ENCODE data around the gene CBX4. TPM values are rescaled to one million over a fixed set of nuclear protein-coding genes. Genes with fewer than 3 reads are reported as not detected.

Gene CBX4
- total and polyA plus RNA-seq, 2 of the 13 experiments (the other 11 are each of a cell fraction or from before 2014, with no cell fraction given) = 25.8 to 50.8 TPM

DNA sequence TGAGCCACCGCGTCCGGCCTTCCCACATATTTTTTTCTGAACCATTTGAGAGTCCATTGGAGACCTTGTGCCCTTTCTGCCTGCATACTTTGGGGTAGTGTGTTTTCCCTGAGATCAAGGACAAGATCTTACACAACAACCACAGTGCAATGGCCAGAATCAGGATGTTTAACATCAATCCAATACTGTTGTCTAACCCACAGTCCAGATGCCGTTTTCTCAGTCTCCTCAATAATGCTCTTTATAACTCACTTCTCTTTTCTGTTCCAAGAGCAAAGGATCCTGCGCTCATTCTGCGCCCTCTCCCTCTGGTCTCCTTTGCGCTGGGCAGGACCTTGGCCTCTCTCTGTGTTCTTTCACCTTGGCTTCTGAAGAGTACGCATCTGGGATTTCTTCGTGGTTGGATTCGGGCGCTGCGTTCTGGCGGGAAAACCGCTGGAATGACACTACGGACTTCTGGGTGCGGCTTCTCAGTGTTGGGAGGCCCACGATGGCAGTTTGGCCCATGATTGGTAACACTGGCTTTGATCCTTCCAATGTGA lies 16.6 kb downstream of the CBX4 start (continued):
- TF ChIP-seq JUN (CRISPR knock-in tag; IDR thresholded peaks at IDR 0.05) (no peak), ZNF354B (CRISPR knock-in tag; IDR thresholded peaks at IDR 0.05) (no peak), ZNF101 (CRISPR knock-in tag; IDR thresholded peaks at IDR 0.05; ENCODE audit: borderline replicate concordance, low read depth) (no peak), WIZ (CRISPR knock-in tag; IDR thresholded peaks at IDR 0.05) (no peak), ZNF274 (CRISPR knock-in tag; IDR thresholded peaks at IDR 0.05) (no peak), DNMT1 (CRISPR knock-in tag; IDR thresholded peaks at IDR 0.05) (0 out of 2 replicates have a peak, but pooled peaks have one; percentile 27), ZNF709 (CRISPR knock-in tag; IDR thresholded peaks at IDR 0.05) (peak; percentile 58; the same call in 1 of the 2 replicates), XRCC5 (optimal IDR thresholded peaks at IDR 0.05; ENCODE audit: low read length) (no peak), MTA3 (CRISPR knock-in tag; IDR thresholded peaks at IDR 0.05) (no peak), SRF (IDR thresholded peaks at IDR 0.05; ENCODE audit: low read depth, low read length) (no peak), RNF2 (conservative IDR thresholded peaks at IDR 0.05; ENCODE audit: low read depth) (no peak), ZNF138 (CRISPR knock-in tag; IDR thresholded peaks at IDR 0.05; ENCODE audit: low read depth) (no peak), ZNF543 (CRISPR knock-in tag; IDR thresholded peaks at IDR 0.05) (peak; percentile 78; the same call in 1 of the 2 replicates), HOXD1 (CRISPR knock-in tag; IDR thresholded peaks at IDR 0.05) (0 out of 2 replicates have a peak, but pooled peaks have one; percentile 9), ZNF598 (CRISPR knock-in tag; IDR thresholded peaks at IDR 0.05; ENCODE audit: borderline replicate concordance) (0 out of 2 replicates have a peak, but pooled peaks have one; percentile 79)
- TF ChIP-seq, protein P1, sequence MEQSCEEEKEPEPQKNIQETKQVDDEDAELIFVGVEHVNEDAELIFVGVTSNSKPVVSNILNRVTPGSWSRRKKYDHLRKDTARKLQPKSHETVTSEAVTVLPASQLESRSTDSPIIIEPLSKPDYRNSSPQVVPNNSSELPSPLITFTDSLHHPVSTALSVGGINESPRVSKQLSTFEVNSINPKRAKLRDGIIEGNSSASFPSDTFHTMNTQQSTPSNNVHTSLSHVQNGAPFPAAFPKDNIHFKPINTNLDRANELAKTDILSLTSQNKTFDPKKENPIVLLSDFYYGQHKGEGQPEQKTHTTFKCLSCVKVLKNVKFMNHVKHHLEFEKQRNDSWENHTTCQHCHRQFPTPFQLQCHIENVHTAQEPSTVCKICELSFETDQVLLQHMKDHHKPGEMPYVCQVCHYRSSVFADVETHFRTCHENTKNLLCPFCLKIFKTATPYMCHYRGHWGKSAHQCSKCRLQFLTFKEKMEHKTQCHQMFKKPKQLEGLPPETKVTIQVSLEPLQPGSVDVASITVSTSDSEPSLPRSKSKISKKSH (CRISPR knock-in tag; IDR thresholded peaks at IDR 0.05; ENCODE audit: borderline replicate concordance) = no peak
- TF ChIP-seq, protein P2, sequence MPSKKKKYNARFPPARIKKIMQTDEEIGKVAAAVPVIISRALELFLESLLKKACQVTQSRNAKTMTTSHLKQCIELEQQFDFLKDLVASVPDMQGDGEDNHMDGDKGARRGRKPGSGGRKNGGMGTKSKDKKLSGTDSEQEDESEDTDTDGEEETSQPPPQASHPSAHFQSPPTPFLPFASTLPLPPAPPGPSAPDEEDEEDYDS (CRISPR knock-in tag; IDR thresholded peaks at IDR 0.05) = peak; percentile 77; the same call in 1 of the 2 replicates
- TF ChIP-seq, protein P3, sequence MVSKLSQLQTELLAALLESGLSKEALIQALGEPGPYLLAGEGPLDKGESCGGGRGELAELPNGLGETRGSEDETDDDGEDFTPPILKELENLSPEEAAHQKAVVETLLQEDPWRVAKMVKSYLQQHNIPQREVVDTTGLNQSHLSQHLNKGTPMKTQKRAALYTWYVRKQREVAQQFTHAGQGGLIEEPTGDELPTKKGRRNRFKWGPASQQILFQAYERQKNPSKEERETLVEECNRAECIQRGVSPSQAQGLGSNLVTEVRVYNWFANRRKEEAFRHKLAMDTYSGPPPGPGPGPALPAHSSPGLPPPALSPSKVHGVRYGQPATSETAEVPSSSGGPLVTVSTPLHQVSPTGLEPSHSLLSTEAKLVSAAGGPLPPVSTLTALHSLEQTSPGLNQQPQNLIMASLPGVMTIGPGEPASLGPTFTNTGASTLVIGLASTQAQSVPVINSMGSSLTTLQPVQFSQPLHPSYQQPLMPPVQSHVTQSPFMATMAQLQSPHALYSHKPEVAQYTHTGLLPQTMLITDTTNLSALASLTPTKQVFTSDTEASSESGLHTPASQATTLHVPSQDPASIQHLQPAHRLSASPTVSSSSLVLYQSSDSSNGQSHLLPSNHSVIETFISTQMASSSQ (IDR thresholded peaks at IDR 0.05; ENCODE audit: low read depth) = no peak
- TF ChIP-seq, protein P3 (CRISPR knock-in tag; IDR thresholded peaks at IDR 0.05; ENCODE audit: borderline replicate concordance) = peak; percentile 63; the same call in 1 of the 2 replicates
- TF ChIP-seq, protein P4, sequence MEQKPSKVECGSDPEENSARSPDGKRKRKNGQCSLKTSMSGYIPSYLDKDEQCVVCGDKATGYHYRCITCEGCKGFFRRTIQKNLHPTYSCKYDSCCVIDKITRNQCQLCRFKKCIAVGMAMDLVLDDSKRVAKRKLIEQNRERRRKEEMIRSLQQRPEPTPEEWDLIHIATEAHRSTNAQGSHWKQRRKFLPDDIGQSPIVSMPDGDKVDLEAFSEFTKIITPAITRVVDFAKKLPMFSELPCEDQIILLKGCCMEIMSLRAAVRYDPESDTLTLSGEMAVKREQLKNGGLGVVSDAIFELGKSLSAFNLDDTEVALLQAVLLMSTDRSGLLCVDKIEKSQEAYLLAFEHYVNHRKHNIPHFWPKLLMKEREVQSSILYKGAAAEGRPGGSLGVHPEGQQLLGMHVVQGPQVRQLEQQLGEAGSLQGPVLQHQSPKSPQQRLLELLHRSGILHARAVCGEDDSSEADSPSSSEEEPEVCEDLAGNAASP (CRISPR knock-in tag; IDR thresholded peaks at IDR 0.05; ENCODE audit: borderline replicate concordance) = peak; percentile 94; the same call in 1 of the 2 replicates
- TF ChIP-seq, protein P5, sequence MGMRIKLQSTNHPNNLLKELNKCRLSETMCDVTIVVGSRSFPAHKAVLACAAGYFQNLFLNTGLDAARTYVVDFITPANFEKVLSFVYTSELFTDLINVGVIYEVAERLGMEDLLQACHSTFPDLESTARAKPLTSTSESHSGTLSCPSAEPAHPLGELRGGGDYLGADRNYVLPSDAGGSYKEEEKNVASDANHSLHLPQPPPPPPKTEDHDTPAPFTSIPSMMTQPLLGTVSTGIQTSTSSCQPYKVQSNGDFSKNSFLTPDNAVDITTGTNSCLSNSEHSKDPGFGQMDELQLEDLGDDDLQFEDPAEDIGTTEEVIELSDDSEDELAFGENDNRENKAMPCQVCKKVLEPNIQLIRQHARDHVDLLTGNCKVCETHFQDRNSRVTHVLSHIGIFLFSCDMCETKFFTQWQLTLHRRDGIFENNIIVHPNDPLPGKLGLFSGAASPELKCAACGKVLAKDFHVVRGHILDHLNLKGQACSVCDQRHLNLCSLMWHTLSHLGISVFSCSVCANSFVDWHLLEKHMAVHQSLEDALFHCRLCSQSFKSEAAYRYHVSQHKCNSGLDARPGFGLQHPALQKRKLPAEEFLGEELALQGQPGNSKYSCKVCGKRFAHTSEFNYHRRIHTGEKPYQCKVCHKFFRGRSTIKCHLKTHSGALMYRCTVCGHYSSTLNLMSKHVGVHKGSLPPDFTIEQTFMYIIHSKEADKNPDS (CRISPR knock-in tag; IDR thresholded peaks at IDR 0.05) = no peak
